ENCODE results near the gene COL18A1. TPM values are rescaled to one million over a fixed set of nuclear protein-coding genes. Genes with fewer than 3 reads are reported as not detected.

COL18A1 gene
- total RNA-seq, 4 donors from 2014 or later, result 19.3 to 121 (median 23.3) TPM

DNA sequence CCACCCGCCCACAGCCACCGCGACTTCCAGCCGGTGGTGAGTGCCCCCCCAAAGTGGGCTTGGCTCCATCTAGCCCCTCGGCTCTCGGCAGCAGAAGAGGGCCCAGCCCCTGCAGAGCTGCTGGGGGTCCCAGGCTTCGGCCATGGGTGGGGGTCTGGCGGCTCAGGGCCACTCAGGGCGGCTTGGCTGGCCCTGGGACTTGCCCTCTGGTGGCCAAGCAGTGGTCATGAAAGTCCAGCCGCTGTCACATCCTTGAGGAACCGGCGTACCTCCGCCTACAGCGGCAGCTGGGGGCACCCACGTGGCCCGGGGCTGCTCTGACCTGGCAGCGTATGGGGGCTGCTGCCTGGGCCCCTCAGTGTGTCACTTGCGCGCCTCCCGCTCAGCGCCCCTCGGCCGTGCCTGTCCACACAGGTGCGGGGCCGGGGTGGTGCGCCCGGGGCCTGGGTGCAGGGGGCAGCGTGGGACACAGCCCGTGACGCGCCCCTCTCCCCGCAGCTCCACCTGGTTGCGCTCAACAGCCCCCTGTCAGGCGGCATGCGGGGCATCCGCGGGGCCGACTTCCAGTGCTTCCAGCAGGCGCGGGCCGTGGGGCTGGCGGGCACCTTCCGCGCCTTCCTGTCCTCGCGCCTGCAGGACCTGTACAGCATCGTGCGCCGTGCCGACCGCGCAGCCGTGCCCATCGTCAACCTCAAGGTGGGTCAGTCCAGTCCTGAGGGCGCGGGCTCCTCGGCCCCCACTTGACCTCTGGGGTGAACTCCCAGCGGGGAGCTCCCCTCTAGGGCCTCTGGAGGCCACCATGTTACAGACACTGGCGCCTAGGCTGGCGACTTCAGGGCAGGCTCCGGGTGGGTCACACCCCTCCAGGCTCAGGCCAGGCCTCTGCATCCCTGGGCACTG, 104.9 kb downstream of the COL18A1 start:
- in situ Hi-C loops (cut with MboI; ENCODE audit: low pct_ligation_motif_present in 1 of 4, low pct_unique_long_range_greater_than_20kb in 1 of 4, low sequenced_read_pairs in 3 of 4) (no loop called here), intact Hi-C loops (cut with DNase I; ENCODE audit: low total_unique reads) (no loop called here)
- DNase-seq, result no peak
- TF ChIP-seq, protein P1, sequence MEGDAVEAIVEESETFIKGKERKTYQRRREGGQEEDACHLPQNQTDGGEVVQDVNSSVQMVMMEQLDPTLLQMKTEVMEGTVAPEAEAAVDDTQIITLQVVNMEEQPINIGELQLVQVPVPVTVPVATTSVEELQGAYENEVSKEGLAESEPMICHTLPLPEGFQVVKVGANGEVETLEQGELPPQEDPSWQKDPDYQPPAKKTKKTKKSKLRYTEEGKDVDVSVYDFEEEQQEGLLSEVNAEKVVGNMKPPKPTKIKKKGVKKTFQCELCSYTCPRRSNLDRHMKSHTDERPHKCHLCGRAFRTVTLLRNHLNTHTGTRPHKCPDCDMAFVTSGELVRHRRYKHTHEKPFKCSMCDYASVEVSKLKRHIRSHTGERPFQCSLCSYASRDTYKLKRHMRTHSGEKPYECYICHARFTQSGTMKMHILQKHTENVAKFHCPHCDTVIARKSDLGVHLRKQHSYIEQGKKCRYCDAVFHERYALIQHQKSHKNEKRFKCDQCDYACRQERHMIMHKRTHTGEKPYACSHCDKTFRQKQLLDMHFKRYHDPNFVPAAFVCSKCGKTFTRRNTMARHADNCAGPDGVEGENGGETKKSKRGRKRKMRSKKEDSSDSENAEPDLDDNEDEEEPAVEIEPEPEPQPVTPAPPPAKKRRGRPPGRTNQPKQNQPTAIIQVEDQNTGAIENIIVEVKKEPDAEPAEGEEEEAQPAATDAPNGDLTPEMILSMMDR (IDR thresholded peaks at IDR 0.05), result no peak
- TF ChIP-seq POLR2AphosphoS5 (IDR thresholded peaks at IDR 0.05) (no peak), POLR2A (IDR thresholded peaks at IDR 0.05) (no peak), EP300 (IDR thresholded peaks at IDR 0.05; ENCODE audit: low read depth) (no peak)
- H3K9me3 ChIP-seq, result no peaks in the 10 kb centered on the region
- no peaks in the 10 kb centered on the region for H3K36me3 ChIP-seq
- H3K4me1 ChIP-seq, result peaks cover 0 to 15% (median 6%) of the 10 kb centered on the region in 4 donors
- WGBS, 2 donors (ENCODE audit: low coverage in 1 of 2), result 93% methylated on average over 56 of the region's 61 CpGs; no CpG with 5 or more reads in 1 of the 2 donors
- no peak overlapping the region for H3K27ac ChIP-seq
- no peak overlapping the region for H3K4me3 ChIP-seq
- peaks cover 8% of the 10 kb centered on the region for H3K27me3 ChIP-seq

DNA sequence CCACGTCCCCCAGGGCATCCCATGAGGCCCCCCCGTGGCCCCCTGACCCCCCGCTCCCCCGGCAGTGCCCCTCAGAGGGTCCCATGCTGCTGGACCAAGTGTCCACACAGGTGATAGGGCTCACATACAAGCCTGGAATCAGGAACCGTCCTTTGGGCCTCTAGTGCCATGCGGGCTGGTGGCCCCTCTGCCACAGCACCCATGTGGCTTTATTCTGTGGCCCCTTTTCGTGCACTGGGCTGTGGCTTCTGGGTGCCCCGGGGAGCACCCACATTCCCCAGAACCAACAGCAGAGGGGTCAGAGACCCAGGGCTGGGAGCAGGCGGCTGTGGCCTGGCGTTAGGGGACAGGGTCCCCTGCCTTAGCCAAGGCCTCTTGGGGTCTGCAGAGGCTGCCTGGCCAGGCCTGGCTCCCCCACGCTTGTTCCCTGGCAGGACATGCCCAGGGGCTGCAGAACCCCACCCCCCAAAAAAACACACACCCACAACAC, 105.5 kb downstream of the COL18A1 start:
- Histone ChIP-seq H3K27ac (no peak overlapping the region), H3K27me3 (peaks cover 1% of the 10 kb centered on the region), H3K9me3 (no peaks in the 10 kb centered on the region), H3K4me1 (peaks cover 0 to 15% (median 6%) of the 10 kb centered on the region in 4 donors), H3K4me3 (no peak overlapping the region), H3K36me3 (no peaks in the 10 kb centered on the region)
- DNase-seq, result no peak
- 78% methylated on average over 10 of the region's 11 CpGs; no CpG with 5 or more reads in 1 of the 2 donors for WGBS, 2 donors (ENCODE audit: low coverage in 1 of 2)
- intact Hi-C loops (cut with DNase I; ENCODE audit: low total_unique reads) (no loop called here), in situ Hi-C loops (cut with MboI; ENCODE audit: low pct_ligation_motif_present in 1 of 4, low pct_unique_long_range_greater_than_20kb in 1 of 4, low sequenced_read_pairs in 3 of 4) (no loop called here)
- TF ChIP-seq POLR2AphosphoS5 (IDR thresholded peaks at IDR 0.05), result no peak
- TF ChIP-seq EP300 (IDR thresholded peaks at IDR 0.05; ENCODE audit: low read depth), result no peak
- TF ChIP-seq POLR2A (IDR thresholded peaks at IDR 0.05), result no peak
- TF ChIP-seq, protein P1 (IDR thresholded peaks at IDR 0.05), result no peak

DNA sequence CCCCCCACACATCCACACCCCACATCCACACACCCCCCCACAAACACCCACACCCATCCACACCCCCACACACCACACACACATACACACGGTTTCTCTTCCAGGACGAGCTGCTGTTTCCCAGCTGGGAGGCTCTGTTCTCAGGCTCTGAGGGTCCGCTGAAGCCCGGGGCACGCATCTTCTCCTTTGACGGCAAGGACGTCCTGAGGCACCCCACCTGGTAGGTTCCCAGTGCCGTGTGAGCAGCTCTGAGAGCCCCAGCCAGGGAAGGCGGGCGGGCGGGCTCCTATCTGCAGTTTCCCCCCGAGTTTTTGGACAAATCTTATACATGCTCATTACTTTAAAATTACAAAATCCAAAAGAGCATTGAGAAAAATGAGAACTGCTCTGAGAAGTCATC, 106.0 kb downstream of the COL18A1 start:
- Histone ChIP-seq H3K27ac (no peak overlapping the region), H3K36me3 (no peaks in the 10 kb centered on the region), H3K27me3 (no peaks in the 10 kb centered on the region), H3K9me3 (no peaks in the 10 kb centered on the region), H3K4me1 (peaks cover 0 to 15% (median 6%) of the 10 kb centered on the region in 4 donors), H3K4me3 (no peak overlapping the region)
- intact Hi-C loops (cut with DNase I; ENCODE audit: low total_unique reads) (no loop called here), in situ Hi-C loops (cut with MboI; ENCODE audit: low pct_ligation_motif_present in 1 of 4, low pct_unique_long_range_greater_than_20kb in 1 of 4, low sequenced_read_pairs in 3 of 4) (no loop called here)
- DNase-seq, result no peak
- TF ChIP-seq POLR2AphosphoS5 (IDR thresholded peaks at IDR 0.05), result no peak
- no peak for TF ChIP-seq POLR2A (IDR thresholded peaks at IDR 0.05)
- TF ChIP-seq, protein P1 (IDR thresholded peaks at IDR 0.05), result no peak
- TF ChIP-seq EP300 (IDR thresholded peaks at IDR 0.05; ENCODE audit: low read depth), result no peak
- WGBS, 2 donors (ENCODE audit: low coverage in 1 of 2), result 86% methylated on average over 12 of the region's 12 CpGs; no CpG with 5 or more reads in 1 of the 2 donors

DNA sequence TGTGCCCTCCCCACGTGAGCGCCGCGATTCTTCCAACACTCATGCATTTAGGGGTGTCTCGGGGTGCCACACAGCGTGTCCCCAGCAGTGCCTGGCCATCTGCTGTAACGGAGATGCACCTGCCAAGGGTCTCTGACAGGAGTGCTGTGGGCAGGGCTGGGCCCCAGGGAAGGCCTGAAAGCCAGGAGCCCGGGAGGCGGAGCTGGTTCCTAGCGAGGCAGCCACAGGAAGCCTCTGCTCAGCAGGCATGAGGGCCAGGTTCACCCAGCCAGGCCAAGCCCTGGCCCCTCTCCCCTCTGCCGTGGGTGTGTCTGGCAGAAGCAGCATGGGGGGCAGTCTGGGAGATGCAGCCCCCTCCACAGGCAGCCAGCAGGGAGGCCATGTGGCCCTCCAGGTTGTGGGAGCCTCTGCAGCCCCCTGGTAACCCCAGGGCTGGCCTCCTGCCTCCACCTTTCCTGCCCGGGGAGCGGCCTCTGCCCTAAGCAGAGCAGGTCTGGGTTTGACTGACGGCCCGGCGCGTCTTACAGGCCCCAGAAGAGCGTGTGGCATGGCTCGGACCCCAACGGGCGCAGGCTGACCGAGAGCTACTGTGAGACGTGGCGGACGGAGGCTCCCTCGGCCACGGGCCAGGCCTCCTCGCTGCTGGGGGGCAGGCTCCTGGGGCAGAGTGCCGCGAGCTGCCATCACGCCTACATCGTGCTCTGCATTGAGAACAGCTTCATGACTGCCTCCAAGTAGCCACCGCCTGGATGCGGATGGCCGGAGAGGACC, 106.9 kb downstream of the COL18A1 start:
- TF ChIP-seq POLR2A (IDR thresholded peaks at IDR 0.05) (no peak), POLR2AphosphoS5 (IDR thresholded peaks at IDR 0.05) (no peak), EP300 (IDR thresholded peaks at IDR 0.05; ENCODE audit: low read depth) (no peak)
- TF ChIP-seq, protein P1 (IDR thresholded peaks at IDR 0.05), result no peak
- Histone ChIP-seq H3K27ac (no peak overlapping the region), H3K4me1 (peaks cover 0 to 15% (median 6%) of the 10 kb centered on the region in 4 donors), H3K9me3 (no peaks in the 10 kb centered on the region), H3K27me3 (no peaks in the 10 kb centered on the region), H3K4me3 (no peak overlapping the region), H3K36me3 (no peaks in the 10 kb centered on the region)
- 86% methylated on average over 35 of the region's 35 CpGs; no CpG with 5 or more reads in 1 of the 2 donors for WGBS, 2 donors (ENCODE audit: low coverage in 1 of 2)
- in situ Hi-C loops (cut with MboI; ENCODE audit: low pct_ligation_motif_present in 1 of 4, low pct_unique_long_range_greater_than_20kb in 1 of 4, low sequenced_read_pairs in 3 of 4) (no loop called here), intact Hi-C loops (cut with DNase I; ENCODE audit: low total_unique reads) (no loop called here)
- no peak for DNase-seq

All from transverse colon (tissue), 4 donors.